Parathyroid adenoma (tissue), 2 donors: ENCODE data around the gene PNPLA6.

Experiments used
- H2AFZ ChIP-seq: fragments of 300-600 bp; sonication (generic); one replicate; pipeline ENCODE4 v1.7.0; 2017; ENCODE audit warnings: antibody characterized with exemption, mild to moderate bottlenecking
- H3K27ac ChIP-seq: fragments of 300-600 bp; sonication (generic); one replicate; pipeline ENCODE4 v1.7.0; 2017
- H3K27me3 ChIP-seq: fragments of 300-600 bp; sonication (generic); one replicate; pipeline ENCODE4 v1.7.0; 2017; ENCODE audit warnings: low read length; ENCODE audit not compliant: control insufficient read depth, insufficient read depth
- H3K36me3 ChIP-seq: fragments of 300-600 bp; sonication (generic); one replicate; pipeline ENCODE4 v1.7.0; 2017; ENCODE audit warnings: low read length; ENCODE audit not compliant: control insufficient read depth, insufficient read depth
- H3K4me1 ChIP-seq: fragments of 300-600 bp; sonication (generic); one replicate; pipeline ENCODE4 v1.7.0; 2017; ENCODE audit warnings: control low read depth
- H3K4me2 ChIP-seq: fragments of 300-600 bp; sonication (generic); one replicate; pipeline ENCODE4 v1.7.0; 2017; ENCODE audit warnings: low read length
- H3K4me3 ChIP-seq: fragments of 300-600 bp; sonication (generic); one replicate; pipeline ENCODE4 v1.7.0; 2017; ENCODE audit warnings: low read depth, low read length
- H3K79me2 ChIP-seq: fragments of 300-600 bp; sonication (generic); one replicate; pipeline ENCODE4 v1.7.0; 2017; ENCODE audit warnings: control low read depth
- H3K9ac ChIP-seq: fragments of 300-600 bp; sonication (generic); one replicate; pipeline ENCODE4 v1.7.0; 2017; ENCODE audit warnings: mild to moderate bottlenecking
- H3K9me3 ChIP-seq: fragments of 300-600 bp; sonication (generic); one replicate; pipeline ENCODE4 v1.7.0; 2017; ENCODE audit warnings: low read length; ENCODE audit not compliant: control insufficient read depth
- TF ChIP-seq, protein P1 (sequence below): fragments of 300-600 bp; sonication (generic); IDR thresholded peaks from one replicate; pipeline ENCODE4 v1.7.0; 2017; ENCODE audit warnings: antibody characterized with exemption, mild to moderate bottlenecking
- donor health status: primary hyperparathyroidism.

The PNPLA6 gene

DNA sequence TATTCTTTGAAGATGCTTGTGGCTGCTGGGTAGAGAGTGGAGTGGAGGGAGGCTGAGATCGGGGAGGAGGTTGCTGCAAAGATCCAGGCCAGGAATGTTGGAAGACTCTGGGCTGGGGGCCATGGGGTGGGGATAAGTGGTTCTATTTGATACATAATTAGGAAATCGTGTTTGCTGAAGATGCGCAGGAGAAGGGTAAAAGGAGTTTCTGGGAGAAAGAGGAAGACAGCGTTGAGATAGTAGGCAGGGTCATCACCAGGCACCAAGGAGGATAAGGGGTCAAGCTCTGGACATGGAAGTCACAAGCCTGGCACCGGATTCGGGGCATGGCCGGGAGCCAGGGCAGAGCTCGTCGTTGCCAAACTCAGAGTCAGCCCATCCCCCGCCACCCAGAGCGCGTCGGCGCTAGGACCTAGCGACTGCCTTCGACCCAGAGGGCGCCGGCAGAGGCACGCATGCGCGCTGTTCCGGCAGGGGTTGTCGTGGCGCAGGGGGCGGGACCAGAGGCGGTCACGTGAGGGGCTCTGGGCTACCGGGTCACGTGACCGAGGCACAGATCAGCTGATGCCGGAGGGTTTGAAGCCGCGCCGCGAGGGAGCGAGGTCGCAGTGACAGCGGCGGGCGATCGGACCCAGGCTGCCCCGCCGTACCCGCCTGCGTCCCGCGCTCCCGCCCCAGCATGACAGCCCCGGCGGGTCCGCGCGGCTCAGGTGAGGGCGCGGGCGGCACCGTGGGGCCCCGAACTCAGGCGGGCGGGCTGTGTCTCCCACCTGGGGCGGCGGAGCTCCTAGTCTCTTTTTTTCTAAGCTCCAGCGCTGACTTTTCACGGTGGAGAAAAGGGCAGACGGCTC lies 13.2 kb upstream of the PNPLA6 start, which contains the start of gene MCOLN1:
Gene MCOLN1 (plus strand): TSS at position 553 of the 851 bp plus-strand sequence. CDS start 127 bp downstream, at position 680.
- no peaks in the 10 kb centered on the region for H3K9me3 ChIP-seq
- no peak within 1 kb of the TSS for H3K9ac ChIP-seq
- no peaks in the 10 kb centered on the region for H3K36me3 ChIP-seq
- peaks cover 2% of the 10 kb centered on the region for H3K79me2 ChIP-seq
- peak within 1 kb of the TSS; percentile 80 for H2AFZ ChIP-seq
- TF ChIP-seq, protein P1, sequence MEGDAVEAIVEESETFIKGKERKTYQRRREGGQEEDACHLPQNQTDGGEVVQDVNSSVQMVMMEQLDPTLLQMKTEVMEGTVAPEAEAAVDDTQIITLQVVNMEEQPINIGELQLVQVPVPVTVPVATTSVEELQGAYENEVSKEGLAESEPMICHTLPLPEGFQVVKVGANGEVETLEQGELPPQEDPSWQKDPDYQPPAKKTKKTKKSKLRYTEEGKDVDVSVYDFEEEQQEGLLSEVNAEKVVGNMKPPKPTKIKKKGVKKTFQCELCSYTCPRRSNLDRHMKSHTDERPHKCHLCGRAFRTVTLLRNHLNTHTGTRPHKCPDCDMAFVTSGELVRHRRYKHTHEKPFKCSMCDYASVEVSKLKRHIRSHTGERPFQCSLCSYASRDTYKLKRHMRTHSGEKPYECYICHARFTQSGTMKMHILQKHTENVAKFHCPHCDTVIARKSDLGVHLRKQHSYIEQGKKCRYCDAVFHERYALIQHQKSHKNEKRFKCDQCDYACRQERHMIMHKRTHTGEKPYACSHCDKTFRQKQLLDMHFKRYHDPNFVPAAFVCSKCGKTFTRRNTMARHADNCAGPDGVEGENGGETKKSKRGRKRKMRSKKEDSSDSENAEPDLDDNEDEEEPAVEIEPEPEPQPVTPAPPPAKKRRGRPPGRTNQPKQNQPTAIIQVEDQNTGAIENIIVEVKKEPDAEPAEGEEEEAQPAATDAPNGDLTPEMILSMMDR: no peak
- peak within 1 kb of the TSS; percentile 86 for H3K4me3 ChIP-seq
- H3K27ac ChIP-seq: peak within 1 kb of the TSS; percentile 43
- H3K27me3 ChIP-seq: no peaks in the 10 kb centered on the region
- peaks cover 10% of the 10 kb centered on the region for H3K4me1 ChIP-seq
- peak within 1 kb of the TSS; percentile 95 for H3K4me2 ChIP-seq

- H3K9me3 ChIP-seq: no peaks in the 10 kb centered on the region
- no peak overlapping the region for H3K9ac ChIP-seq
- peak overlapping the region; percentile 80 for H2AFZ ChIP-seq
- no peak overlapping the region for H3K27ac ChIP-seq
- H3K36me3 ChIP-seq: no peaks in the 10 kb centered on the region
- peak overlapping the region; percentile 95 for H3K4me2 ChIP-seq
- H3K27me3 ChIP-seq: no peaks in the 10 kb centered on the region
- TF ChIP-seq, protein P1: no peak
- H3K4me1 ChIP-seq: peaks cover 10% of the 10 kb centered on the region
- peaks cover 2% of the 10 kb centered on the region for H3K79me2 ChIP-seq
- H3K4me3 ChIP-seq: peak overlapping the region; percentile 86
Observed at GRCh38 chr19:7522923-7523667, 12.4 kb upstream of the PNPLA6 start.

- no peak overlapping the region for H3K27ac ChIP-seq
- no peaks in the 10 kb centered on the region for H3K27me3 ChIP-seq
- TF ChIP-seq, protein P1: no peak
- H3K4me1 ChIP-seq: peaks cover 10% of the 10 kb centered on the region
- H2AFZ ChIP-seq: no peak overlapping the region
- H3K79me2 ChIP-seq: peaks cover 2% of the 10 kb centered on the region
- no peak overlapping the region for H3K4me2 ChIP-seq
- no peak overlapping the region for H3K4me3 ChIP-seq
- H3K36me3 ChIP-seq: no peaks in the 10 kb centered on the region
- no peak overlapping the region for H3K9ac ChIP-seq
- no peaks in the 10 kb centered on the region for H3K9me3 ChIP-seq
Observed at GRCh38 chr19:7524523-7524922, 11.0 kb upstream of the PNPLA6 start.

DNA sequence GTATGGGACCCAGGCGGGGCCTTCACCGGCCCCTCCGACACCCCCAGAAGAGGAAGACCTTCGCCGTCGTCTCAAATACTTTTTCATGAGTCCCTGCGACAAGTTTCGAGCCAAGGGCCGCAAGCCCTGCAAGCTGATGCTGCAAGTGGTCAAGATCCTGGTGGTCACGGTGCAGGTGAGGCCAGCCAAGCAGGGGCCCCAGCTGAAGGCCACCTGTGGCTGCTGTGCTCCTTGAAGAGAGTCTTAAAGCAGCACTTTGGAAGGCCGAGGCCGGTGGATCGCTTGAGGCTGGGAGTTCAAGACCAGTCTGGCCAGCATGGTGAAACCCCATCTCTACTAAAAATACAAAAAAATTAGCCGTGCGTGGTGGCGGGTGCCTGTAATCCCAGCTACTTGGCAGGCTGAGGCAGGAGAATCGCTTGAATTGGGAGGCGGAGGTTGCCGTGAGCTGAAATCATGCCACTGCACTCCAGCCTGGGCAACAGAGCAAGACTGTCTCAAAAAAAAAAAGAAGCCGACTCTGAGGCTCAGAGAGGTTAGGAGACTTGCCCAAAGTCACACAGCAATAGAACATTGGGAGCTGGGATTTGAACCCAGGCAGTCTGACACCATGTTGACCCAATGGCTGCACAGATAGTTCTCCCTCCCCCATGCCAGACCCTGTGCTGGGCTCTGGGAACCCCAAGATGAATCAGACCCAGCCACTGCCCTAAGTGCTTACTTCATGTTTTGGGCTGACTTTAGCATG lies 10.4 kb upstream of the PNPLA6 start:
- H3K9me3 ChIP-seq: no peaks in the 10 kb centered on the region
- no peaks in the 10 kb centered on the region for H3K36me3 ChIP-seq
- TF ChIP-seq, protein P1: no peak
- no peak overlapping the region for H3K4me2 ChIP-seq
- no peak overlapping the region for H3K9ac ChIP-seq
- H3K4me3 ChIP-seq: no peak overlapping the region
- H3K4me1 ChIP-seq: peaks cover 10% of the 10 kb centered on the region
- no peak overlapping the region for H3K27ac ChIP-seq
- H2AFZ ChIP-seq: no peak overlapping the region
- peaks cover 2% of the 10 kb centered on the region for H3K79me2 ChIP-seq
- no peaks in the 10 kb centered on the region for H3K27me3 ChIP-seq
